Stomach (tissue), 4 donors: ENCODE data around the gene FLNA.

Source experiments
- POLR2A ChIP-seq, 4 donors: fragments of 450-650 bp; IDR thresholded peaks; one replicate each; pipeline ENCODE4 v1.6.1; 2016; ENCODE audit warnings: antibody characterized with exemption in 4 of 4, control low read depth in 2 of 4, mild to moderate bottlenecking in 1 of 4, moderate library complexity in 1 of 4
- POLR2AphosphoS5 ChIP-seq, 3 donors: sonication (generic); formaldehyde crosslinking; IDR thresholded peaks; one replicate each; pipeline ENCODE4 v1.6.1; 2016; ENCODE audit warnings: antibody characterized with exemption in 3 of 3
- TF ChIP-seq, protein P1 (sequence below), 7 experiments: fragments of 450-650 bp in 4 of 7; fragments of 200-600 bp in 3 of 7; sonication (generic) in 3 of 7; IDR thresholded peaks; one replicate each; pipeline ENCODE4 v1.5.1; 2016 to 2019; ENCODE audit warnings: antibody characterized with exemption in 7 of 7, control low read depth in 2 of 7, mild to moderate bottlenecking in 1 of 7

DNA sequence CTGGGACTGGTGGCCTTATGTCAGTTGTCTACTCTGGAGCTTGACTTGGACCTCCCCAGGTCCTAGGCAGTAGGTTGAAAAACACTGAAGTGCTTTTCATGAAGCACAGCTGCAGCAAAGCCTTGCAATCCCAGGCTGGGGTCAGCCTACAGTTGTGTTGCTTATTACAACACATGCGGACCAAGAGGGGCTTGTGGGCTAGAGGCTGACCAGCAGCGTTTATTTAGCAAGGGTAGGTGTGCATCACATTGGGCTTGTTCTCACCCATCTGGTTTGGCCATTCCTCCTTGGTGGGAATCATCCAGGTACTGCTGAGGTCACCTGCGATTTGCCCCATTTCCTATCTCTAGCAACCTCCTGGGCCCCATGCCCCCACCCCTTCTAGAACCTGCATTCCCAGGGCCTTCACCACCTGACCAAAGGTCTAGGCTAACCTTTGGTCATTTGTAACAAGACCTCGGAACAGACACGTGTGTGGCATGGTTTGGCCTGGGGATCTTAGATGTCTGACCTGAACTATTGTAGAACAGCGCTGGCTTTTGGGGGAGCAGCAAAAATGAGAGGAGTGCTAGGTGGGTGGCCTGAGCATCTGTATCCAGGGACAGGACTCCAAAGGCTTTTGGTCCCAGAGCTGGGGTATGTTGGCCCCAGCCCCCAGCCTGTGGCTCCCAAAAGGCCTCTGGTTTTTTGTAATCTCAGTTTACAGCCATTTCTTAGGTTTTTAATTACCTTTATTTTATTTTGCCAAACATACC is 26.8 kb upstream of the FLNA start:
- TF ChIP-seq, protein P1, sequence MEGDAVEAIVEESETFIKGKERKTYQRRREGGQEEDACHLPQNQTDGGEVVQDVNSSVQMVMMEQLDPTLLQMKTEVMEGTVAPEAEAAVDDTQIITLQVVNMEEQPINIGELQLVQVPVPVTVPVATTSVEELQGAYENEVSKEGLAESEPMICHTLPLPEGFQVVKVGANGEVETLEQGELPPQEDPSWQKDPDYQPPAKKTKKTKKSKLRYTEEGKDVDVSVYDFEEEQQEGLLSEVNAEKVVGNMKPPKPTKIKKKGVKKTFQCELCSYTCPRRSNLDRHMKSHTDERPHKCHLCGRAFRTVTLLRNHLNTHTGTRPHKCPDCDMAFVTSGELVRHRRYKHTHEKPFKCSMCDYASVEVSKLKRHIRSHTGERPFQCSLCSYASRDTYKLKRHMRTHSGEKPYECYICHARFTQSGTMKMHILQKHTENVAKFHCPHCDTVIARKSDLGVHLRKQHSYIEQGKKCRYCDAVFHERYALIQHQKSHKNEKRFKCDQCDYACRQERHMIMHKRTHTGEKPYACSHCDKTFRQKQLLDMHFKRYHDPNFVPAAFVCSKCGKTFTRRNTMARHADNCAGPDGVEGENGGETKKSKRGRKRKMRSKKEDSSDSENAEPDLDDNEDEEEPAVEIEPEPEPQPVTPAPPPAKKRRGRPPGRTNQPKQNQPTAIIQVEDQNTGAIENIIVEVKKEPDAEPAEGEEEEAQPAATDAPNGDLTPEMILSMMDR (IDR thresholded peaks at IDR 0.05): no peak
- TF ChIP-seq POLR2AphosphoS5 (IDR thresholded peaks at IDR 0.05) (peak in 2 of 3 donors; percentile 38 to 54), POLR2A (IDR thresholded peaks at IDR 0.05) (peak in 1 of 4 donors; percentile 34)
